Heart right ventricle (tissue), 16 donors: Measurements from ENCODE around the gene FAM131B. TPM values are rescaled to one million over a fixed set of nuclear protein-coding genes. Genes with fewer than 3 reads are reported as not detected.
A peak's percentile ranks its signal among the peaks of the same experiment; 100 is the strongest.

Experiments used
- ATAC-seq, 8 donors: fragments of 200-7000 bp; cut with Tn5 transposase; one replicate each; pipeline ENCODE4 v1.9.1; 2020; ENCODE audit warnings: mild to moderate bottlenecking in 8 of 8, moderate library complexity in 8 of 8, moderate number of reproducible peaks in 1 of 8
- DNase-seq, 2 donors: peaks; one replicate each; pipeline ENCODE4 v3.0.0-alpha.2; 2020
- H3K27ac ChIP-seq, 10 donors: fragments of 200-600 bp; sonication (generic) in 2 of 10; one replicate each; pipeline versions ENCODE4 v1.5.0 to v1.8.0; 2020 to 2022; ENCODE audit warnings: mild to moderate bottlenecking in 3 of 10
- H3K27me3 ChIP-seq, 7 donors: fragments of 200-600 bp; one replicate each; pipeline ENCODE4 v1.8.0; 2021 to 2022; ENCODE audit warnings: mild to moderate bottlenecking in 2 of 7
- H3K36me3 ChIP-seq, 9 donors: fragments of 200-600 bp; sonication (generic) in 1 of 9; one replicate each; pipeline versions ENCODE4 v1.5.0 to v1.8.0; 2020 to 2022; ENCODE audit warnings: mild to moderate bottlenecking in 2 of 9
- H3K4me1 ChIP-seq, 9 donors: fragments of 200-600 bp; sonication (generic) in 1 of 9; one replicate each; pipeline versions ENCODE4 v1.5.0 to v1.8.0; 2020 to 2022; ENCODE audit warnings: mild to moderate bottlenecking in 4 of 9
- H3K4me3 ChIP-seq, 10 donors: fragments of 200-600 bp; sonication (generic) in 2 of 10; one replicate each; pipeline versions ENCODE4 v1.5.0 to v1.8.0; 2020 to 2022; ENCODE audit warnings: mild to moderate bottlenecking in 7 of 10, moderate library complexity in 2 of 10
- H3K9me3 ChIP-seq, 11 donors: fragments of 200-600 bp in 10 of 11; sonication (generic) in 2 of 11; one replicate each; pipeline versions ENCODE4 v1.5.0 to v1.8.0; 2013 to 2022; ENCODE audit warnings: mild to moderate bottlenecking in 2 of 11, control low read depth in 1 of 11, moderate library complexity in 1 of 11
- WGBS, 2 donors: extraction: QIAGEN DNeasy Blood & Tissue Kit; methylation state at CpG; one replicate each; pipeline ENCODE4 v1.1.7; 2013; ENCODE audit warnings: inconsistent platforms in 1 of 2; 5-methylcytosine and 5-hydroxymethylcytosine counted together
- intact Hi-C, 10 donors: fragments of 100-400 bp; cut with DNase I; formaldehyde crosslinking; loops; one replicate each; pipeline versions ENCODE4 v1.11.1 to v1.14.2; 2022
- polyA plus RNA-seq, 2 donors: library from polyadenylated mRNA; stranded (reverse); fragments of 200-250 nt; gene quantifications; one replicate each; pipeline ENCODE4 v1.2.3, GENCODE V29; 2013
- total RNA-seq, 10 donors: library from RNA; stranded (reverse); fragmentation: NEBNext Ultra II Directional in 3 of 10; extraction: Animal tissue kit (Norgen Biotek cat#: 25700) in 3 of 10; gene quantifications; one replicate each; pipeline versions ENCODE4 v1.2.1 to v1.2.4, GENCODE V29; 2021 to 2023
- TF ChIP-seq, protein P1 (sequence below), 9 donors: fragments of 200-600 bp; sonication (generic) in 2 of 9; IDR thresholded peaks; one replicate each; pipeline versions ENCODE4 v1.5.0 to v1.8.0; 2021 to 2022; ENCODE audit warnings: antibody characterized with exemption in 9 of 9, mild to moderate bottlenecking in 5 of 9, moderate library complexity in 1 of 9
- donor health status: Arrhythmogenic right ventricular cardiomyopathy.
- donor health status: ischemic (EF 13 %, LVEDD 7.1; RV severe dilation, severe dysfunction).
- donor health status: healthy with polysubstance abuse.
- donor health status: DM: no; HTN: yes; CAD: no.
- donor health status: DM: no; HTN: no; CAD: no.
- donor health status: ischemic (EF 25% LVEDD 6.9; RV normal size, moderate dysfunction).
- donor health status: ischemic (EF 25% LVEDD 5.7; RV mildly dilated, moderate dysfunction).
- donor health status: healthy.
- donor health status: DM: yes; HTN: yes; CAD: no.
- donor health status: Ischemic cardiomyopathy.
- donor health status: ischemic (EF 35%, LVEDD 5.7; RV mildly dilated, moderate dysfunction).
- donor health status: nonischemic (EF 11% LVEDD 7.7; RV severe dilation, severe dysfunction).
- donor health status: DM: yes; HTN: yes; CAD: no.
- donor health status: PGD.
- donor health status: ischemic (EF 29% LVEDD 5.4; RV normal size, mild dysfunction).
- donor health status: nonischemic (EF 23%, LVEDD 6.1; RV moderate dilation, normal function).

Gene FAM131B
- total and polyA plus RNA-seq, 12 donors = 0.07 to 1.2 (median 0.37) TPM; not detected in 1

DNA sequence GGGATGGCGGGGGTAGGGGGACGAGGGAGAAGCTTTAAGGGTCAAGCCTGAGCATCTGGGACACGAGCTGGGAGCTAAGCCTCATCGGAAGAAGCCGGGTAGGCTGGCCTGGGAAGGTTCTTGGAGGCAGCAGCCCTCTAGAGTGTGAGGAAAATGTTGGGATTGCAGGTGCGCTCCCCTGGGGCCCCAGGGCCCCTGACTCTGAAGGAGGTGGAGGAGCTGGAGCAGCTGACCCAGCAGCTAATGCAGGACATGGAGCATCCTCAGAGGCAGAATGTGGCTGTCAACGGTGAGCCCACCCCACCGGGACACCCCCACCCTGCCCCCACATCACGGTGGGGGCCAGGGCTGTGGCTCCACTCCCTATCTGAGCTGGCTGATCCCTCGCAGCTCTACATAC, 25.5 kb upstream of the FAM131B start:
- ATAC-seq = no peak
- WGBS, 2 donors = 76 to 80% methylated on average over 10 of the region's 10 CpGs

DNA sequence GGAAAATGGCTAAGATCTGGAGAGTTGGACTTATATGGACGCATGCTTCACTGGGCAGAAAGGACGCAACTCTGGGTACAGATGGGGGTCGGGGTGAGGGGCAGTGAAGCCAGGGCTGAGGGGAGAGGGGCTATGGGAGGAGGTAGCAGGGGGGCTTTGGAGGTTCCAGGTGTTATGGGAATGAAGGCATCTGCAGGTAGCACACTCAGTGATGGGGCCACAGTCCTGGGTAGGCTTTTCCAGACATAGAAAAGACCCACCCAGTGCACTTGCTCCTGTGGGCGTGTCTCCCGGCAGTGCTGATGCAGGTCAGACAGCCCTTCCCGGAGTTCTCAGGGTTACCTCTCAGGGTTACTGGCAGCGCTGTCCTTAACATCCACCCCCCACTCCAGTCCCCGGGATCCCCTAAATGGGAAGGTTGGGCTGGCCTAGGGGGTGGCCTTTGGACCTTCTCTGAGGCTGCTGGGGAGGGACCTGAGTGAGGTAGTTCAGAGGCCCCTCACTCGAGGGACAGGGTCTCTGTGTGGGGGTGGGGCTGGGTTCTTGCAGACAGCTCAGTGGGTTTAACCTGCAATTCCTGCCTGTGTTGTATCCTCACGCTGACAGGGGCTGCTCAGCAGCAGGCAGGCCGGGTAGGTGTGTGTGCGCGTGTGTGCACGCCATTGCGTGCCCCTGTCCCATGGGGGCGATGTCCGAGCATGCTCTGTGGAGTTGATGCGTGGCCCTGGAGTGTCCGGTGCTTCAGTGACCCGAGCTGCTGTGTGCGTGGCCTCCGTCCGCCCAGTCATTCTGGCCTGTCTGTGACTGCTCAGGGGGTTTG, 24.9 kb upstream of the FAM131B start:
- WGBS, 2 donors = 85 to 89% methylated on average over 23 of the region's 23 CpGs
- DNase-seq = no peak
- Histone ChIP-seq H3K27me3 (no peaks in the 10 kb centered on the region), H3K27ac (peak overlapping the region in 1 of 10 donors; percentile 100), H3K4me1 (peaks cover 20 to 99% (median 77%) of the 10 kb centered on the region in 9 donors), H3K4me3 (no peak overlapping the region), H3K9me3 (no peaks in the 10 kb centered on the region), H3K36me3 (peaks cover 0 to 95% (median 25%) of the 10 kb centered on the region in 9 donors)
- TF ChIP-seq, protein P1, sequence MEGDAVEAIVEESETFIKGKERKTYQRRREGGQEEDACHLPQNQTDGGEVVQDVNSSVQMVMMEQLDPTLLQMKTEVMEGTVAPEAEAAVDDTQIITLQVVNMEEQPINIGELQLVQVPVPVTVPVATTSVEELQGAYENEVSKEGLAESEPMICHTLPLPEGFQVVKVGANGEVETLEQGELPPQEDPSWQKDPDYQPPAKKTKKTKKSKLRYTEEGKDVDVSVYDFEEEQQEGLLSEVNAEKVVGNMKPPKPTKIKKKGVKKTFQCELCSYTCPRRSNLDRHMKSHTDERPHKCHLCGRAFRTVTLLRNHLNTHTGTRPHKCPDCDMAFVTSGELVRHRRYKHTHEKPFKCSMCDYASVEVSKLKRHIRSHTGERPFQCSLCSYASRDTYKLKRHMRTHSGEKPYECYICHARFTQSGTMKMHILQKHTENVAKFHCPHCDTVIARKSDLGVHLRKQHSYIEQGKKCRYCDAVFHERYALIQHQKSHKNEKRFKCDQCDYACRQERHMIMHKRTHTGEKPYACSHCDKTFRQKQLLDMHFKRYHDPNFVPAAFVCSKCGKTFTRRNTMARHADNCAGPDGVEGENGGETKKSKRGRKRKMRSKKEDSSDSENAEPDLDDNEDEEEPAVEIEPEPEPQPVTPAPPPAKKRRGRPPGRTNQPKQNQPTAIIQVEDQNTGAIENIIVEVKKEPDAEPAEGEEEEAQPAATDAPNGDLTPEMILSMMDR (IDR thresholded peaks at IDR 0.05) = no peak
- intact Hi-C loops = loop anchor here in 1 of 10 donors (10.0 kb wide), 1 partner anchor 123 kb away; the partner anchor contains the start of gene GSTK1
- ATAC-seq = no peak

More for the DNA sequence above, 25.5 kb upstream of the FAM131B start:
- TF ChIP-seq, protein P1 (IDR thresholded peaks at IDR 0.05) = no peak
- H3K4me1 ChIP-seq = peaks cover 21 to 99% (median 75%) of the 10 kb centered on the region in 9 donors
- no peak overlapping the region for H3K4me3 ChIP-seq
- H3K9me3 ChIP-seq = no peaks in the 10 kb centered on the region
- H3K27ac ChIP-seq = no peak overlapping the region
- peaks cover 0 to 95% (median 25%) of the 10 kb centered on the region in 9 donors for H3K36me3 ChIP-seq
- DNase-seq = no peak
- intact Hi-C loops = loop anchor here in 1 of 10 donors (10.0 kb wide), 1 partner anchor 123 kb away; the partner anchor contains the start of gene GSTK1
- no peaks in the 10 kb centered on the region for H3K27me3 ChIP-seq

DNA sequence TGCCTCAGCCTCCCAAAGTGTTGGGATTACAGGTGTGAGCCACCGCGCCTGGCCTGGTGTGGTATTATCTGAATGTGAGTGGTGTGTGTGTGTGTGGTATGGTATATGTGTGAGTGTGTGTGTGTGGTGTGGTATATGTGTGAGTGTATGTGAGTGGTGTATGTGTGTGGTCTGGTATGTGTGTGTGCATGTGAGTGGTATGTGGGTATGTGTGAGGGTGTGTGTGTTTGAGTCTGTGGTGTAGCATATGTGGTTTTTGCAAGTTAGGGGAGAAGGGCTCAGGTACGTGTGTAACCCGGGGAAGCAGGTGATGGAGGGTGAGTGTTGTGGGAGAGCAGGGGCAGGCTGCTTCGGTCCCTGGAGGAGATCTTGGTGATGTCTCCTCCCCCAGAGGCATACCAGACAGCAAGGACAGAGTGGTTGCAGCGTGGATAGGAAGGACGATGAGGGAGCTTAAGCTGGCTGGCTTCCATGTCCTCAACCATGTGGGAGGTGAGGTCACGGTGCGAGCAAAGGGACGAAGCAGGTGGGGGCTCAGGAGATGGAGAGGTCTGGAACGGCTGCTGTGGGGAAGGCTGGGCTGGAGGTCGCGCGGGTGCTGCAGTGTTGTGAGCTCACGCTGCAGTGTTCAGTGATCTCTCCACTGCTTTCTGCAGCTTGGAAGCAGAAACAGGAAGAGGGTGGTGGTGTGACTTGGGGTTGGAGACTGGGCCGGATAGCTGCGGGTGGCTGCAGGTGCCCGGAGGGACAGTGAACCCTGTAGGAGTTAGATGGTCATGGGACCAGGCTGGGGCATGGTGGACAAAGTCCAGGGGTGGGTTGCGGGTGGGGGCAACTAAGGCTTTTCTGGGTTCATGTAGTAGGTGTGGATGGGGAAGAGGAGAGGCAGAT, 23.6 kb upstream of the FAM131B start:
- H3K27me3 ChIP-seq = no peaks in the 10 kb centered on the region
- peak overlapping the region in 8 of 10 donors; percentile 13 to 100 (median 24) for H3K27ac ChIP-seq
- H3K36me3 ChIP-seq = peaks cover 0 to 88% (median 22%) of the 10 kb centered on the region in 9 donors
- TF ChIP-seq, protein P1 (IDR thresholded peaks at IDR 0.05) = no peak
- WGBS, 2 donors = 31 to 32% methylated on average over 19 of the region's 19 CpGs
- no peaks in the 10 kb centered on the region for H3K9me3 ChIP-seq
- ATAC-seq (peak in 6 of 8 donors; percentile 3 to 17 (median 11)), DNase-seq (no peak)
- intact Hi-C loops = loop anchor here in 1 of 10 donors (10.0 kb wide), 1 partner anchor 121 kb away; the partner anchor contains the start of gene GSTK1
- peaks cover 13 to 91% (median 68%) of the 10 kb centered on the region in 9 donors for H3K4me1 ChIP-seq
- peak overlapping the region in 4 of 10 donors; percentile 7 to 99 (median 19) for H3K4me3 ChIP-seq
